Panc1 (cell line): ENCODE results near the gene MCM7.

ENCODE experiments used
- CTCF ChIP-seq: fragments of 450-650 bp; IDR thresholded peaks from 2 replicates; pipeline ENCODE4 v1.5.1; 2017; ENCODE audit warnings: mild to moderate bottlenecking
- TF ChIP-seq, protein P1 (sequence below), 2 experiments: IDR thresholded peaks; 2 replicates each; pipeline ENCODE4 v1.6.1; 2011 to 2012; ENCODE audit warnings: low read depth in 2 of 2, control low read depth in 1 of 2, low read length in 1 of 2, mild to moderate bottlenecking in 1 of 2, moderate library complexity in 1 of 2; ENCODE audit not compliant: insufficient read depth in 1 of 2

- TF ChIP-seq CTCF, result no peak
- TF ChIP-seq, protein P1, sequence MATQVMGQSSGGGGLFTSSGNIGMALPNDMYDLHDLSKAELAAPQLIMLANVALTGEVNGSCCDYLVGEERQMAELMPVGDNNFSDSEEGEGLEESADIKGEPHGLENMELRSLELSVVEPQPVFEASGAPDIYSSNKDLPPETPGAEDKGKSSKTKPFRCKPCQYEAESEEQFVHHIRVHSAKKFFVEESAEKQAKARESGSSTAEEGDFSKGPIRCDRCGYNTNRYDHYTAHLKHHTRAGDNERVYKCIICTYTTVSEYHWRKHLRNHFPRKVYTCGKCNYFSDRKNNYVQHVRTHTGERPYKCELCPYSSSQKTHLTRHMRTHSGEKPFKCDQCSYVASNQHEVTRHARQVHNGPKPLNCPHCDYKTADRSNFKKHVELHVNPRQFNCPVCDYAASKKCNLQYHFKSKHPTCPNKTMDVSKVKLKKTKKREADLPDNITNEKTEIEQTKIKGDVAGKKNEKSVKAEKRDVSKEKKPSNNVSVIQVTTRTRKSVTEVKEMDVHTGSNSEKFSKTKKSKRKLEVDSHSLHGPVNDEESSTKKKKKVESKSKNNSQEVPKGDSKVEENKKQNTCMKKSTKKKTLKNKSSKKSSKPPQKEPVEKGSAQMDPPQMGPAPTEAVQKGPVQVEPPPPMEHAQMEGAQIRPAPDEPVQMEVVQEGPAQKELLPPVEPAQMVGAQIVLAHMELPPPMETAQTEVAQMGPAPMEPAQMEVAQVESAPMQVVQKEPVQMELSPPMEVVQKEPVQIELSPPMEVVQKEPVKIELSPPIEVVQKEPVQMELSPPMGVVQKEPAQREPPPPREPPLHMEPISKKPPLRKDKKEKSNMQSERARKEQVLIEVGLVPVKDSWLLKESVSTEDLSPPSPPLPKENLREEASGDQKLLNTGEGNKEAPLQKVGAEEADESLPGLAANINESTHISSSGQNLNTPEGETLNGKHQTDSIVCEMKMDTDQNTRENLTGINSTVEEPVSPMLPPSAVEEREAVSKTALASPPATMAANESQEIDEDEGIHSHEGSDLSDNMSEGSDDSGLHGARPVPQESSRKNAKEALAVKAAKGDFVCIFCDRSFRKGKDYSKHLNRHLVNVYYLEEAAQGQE (IDR thresholded peaks at IDR 0.05; ENCODE audit: insufficient read depth in 1 of 2, low read depth in 2 of 2, low read length in 1 of 2), result no peak
These were observed 5.9 kb downstream of the MCM7 start for GRCh38 chr7:100095289-100095688.
